Transverse colon (tissue), 4 donors: ENCODE results near the gene SZT2. TPM values are rescaled to one million over a fixed set of nuclear protein-coding genes. Genes with fewer than 3 reads are reported as not detected.

Experiments used
- DNase-seq: peaks from one replicate; pipeline ENCODE4 v3.0.0-alpha.2; 2019
- H3K27ac ChIP-seq, 4 donors: fragments of 200-600 bp; sonication (generic); 2 replicates each; pipeline ENCODE4 v1.5.1; 2016 to 2018; ENCODE audit warnings: inconsistent platforms in 4 of 4
- H3K27me3 ChIP-seq: fragments of 200-600 bp; sonication (generic); 2 replicates; pipeline ENCODE4 v1.5.1; 2017; ENCODE audit warnings: inconsistent platforms
- H3K36me3 ChIP-seq, 4 donors: fragments of 200-600 bp; sonication (generic); 2 replicates each; pipeline ENCODE4 v1.5.1; 2017 to 2019; ENCODE audit warnings: inconsistent platforms in 4 of 4
- H3K4me1 ChIP-seq, 4 donors: fragments of 200-600 bp; sonication (generic); 2 replicates each; pipeline ENCODE4 v1.5.1; 2017 to 2020; ENCODE audit warnings: inconsistent platforms in 4 of 4
- H3K4me3 ChIP-seq, 4 donors: fragments of 200-600 bp; sonication (generic); 1 replicate in 1 of 4; 2 replicates in 3 of 4; pipeline versions ENCODE4 v1.5.1 to v1.6.1; 2017 to 2019; ENCODE audit warnings: inconsistent platforms in 4 of 4
- H3K9me3 ChIP-seq, 2 donors: fragments of 200-600 bp; sonication (generic); 2 replicates each; pipeline ENCODE4 v1.5.1; 2017 to 2019; ENCODE audit warnings: inconsistent platforms in 2 of 2
- CTCF ChIP-seq, 5 experiments: fragments of 200-600 bp in 3 of 5; fragments of 450-650 bp in 2 of 5; sonication (generic) in 3 of 5; IDR thresholded peaks; 1 replicate in 2 of 5; 2 replicates in 3 of 5; pipeline ENCODE4 v1.5.1; 2016 to 2017; ENCODE audit warnings: antibody characterized with exemption in 5 of 5, inconsistent platforms in 3 of 5, mild to moderate bottlenecking in 2 of 5, moderate library complexity in 1 of 5
- EP300 ChIP-seq: sonication (generic); formaldehyde crosslinking; IDR thresholded peaks from one replicate; pipeline ENCODE4 v1.6.1; 2017; ENCODE audit warnings: antibody characterized with exemption, low read depth
- POLR2A ChIP-seq: fragments of 450-650 bp; IDR thresholded peaks from one replicate; pipeline ENCODE4 v1.6.1; 2016; ENCODE audit warnings: antibody characterized with exemption, mild to moderate bottlenecking, moderate library complexity
- POLR2AphosphoS5 ChIP-seq, 3 donors: sonication (generic); formaldehyde crosslinking; IDR thresholded peaks; one replicate each; pipeline ENCODE4 v1.6.1; 2016; ENCODE audit warnings: antibody characterized with exemption in 3 of 3
- WGBS, 2 donors: methylation state at CpG; one replicate each; pipeline ENCODE4 v1.1.5; 2018; ENCODE audit warnings: low coverage in 1 of 2; 5-methylcytosine and 5-hydroxymethylcytosine counted together
- in situ Hi-C, 4 donors: fragments of 200-750 bp; cut with MboI; loops; one replicate each; pipeline versions ENCODE4 v1.15.0 to v1.15.1; 2017; ENCODE audit warnings: low sequenced_read_pairs in 3 of 4, low pct_ligation_motif_present in 1 of 4, low pct_unique_long_range_greater_than_20kb in 1 of 4
- intact Hi-C: fragments of 100-400 bp; cut with DNase I; formaldehyde crosslinking; loops from one replicate; pipeline ENCODE4 v1.15.1; 2023; ENCODE audit warnings: low total_unique reads
- total RNA-seq, 4 donors: library from RNA; depleted of rRNA; stranded (reverse); fragments of >200 nt; gene quantifications; one replicate each; pipeline ENCODE4 v1.1.0, GENCODE V29; 2016

The SZT2 gene
- total RNA-seq, 4 donors from 2014 or later: 43.1 to 106 (median 82.2) TPM

DNA sequence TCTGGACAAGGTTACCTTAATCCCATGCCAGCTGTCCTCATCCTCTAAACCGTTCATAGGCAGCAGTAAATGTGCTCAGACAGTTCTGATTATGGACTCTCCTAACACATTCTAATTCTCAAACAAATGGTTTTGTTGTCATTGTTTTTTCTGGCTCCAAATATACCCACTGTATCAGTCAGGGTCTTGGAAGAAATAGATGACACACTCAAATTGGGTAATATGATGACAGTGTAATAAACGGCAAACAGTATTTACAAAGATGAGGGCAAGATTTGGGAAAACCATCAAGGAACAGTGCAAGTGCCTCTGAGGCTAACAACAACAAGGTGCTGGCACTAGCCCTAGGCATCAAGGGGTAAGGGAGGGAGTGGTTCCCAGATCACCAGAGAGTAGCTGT is 35.2 kb upstream of the SZT2 start:
- TF ChIP-seq EP300 (no peak), CTCF (IDR thresholded peaks at IDR 0.05) (no peak), POLR2A (no peak), POLR2AphosphoS5 (IDR thresholded peaks at IDR 0.05) (no peak)
- in situ Hi-C loops: no loop called here

DNA sequence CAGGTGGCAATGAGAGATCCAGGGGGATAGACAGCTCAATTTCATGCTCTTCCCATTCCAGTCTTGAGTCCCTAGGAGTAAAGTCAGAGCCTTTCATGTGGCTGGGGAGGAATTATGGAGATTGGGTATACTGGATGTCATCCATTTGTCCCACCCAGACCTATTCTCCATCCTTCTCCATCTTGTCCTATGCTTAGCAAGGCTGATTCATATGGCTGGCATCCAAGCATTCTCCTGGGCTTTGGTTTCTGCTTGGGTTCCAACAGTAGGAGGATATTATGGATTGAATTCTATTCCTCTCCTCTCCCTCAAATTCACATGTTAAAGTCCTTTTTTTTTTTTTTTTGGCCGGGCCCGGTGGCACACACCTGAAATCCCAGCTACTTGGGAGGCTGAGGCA is 34.8 kb upstream of the SZT2 start:
- Histone ChIP-seq H3K27me3 (no peaks in the 10 kb centered on the region), H3K27ac (no peak overlapping the region), H3K4me3 (no peak overlapping the region), H3K36me3 (no peaks in the 10 kb centered on the region), H3K4me1 (peaks cover 7 to 21% (median 18%) of the 10 kb centered on the region in 4 donors), H3K9me3 (no peaks in the 10 kb centered on the region)
- in situ Hi-C loops (no loop called here), intact Hi-C loops (no loop called here)
- no peak for DNase-seq
- 100% methylated on average over 2 of the region's 2 CpGs for WGBS, 2 donors
- no peak for TF ChIP-seq POLR2AphosphoS5 (IDR thresholded peaks at IDR 0.05)
- no peak for TF ChIP-seq CTCF (IDR thresholded peaks at IDR 0.05)
- TF ChIP-seq EP300: no peak
- TF ChIP-seq POLR2A: no peak

More for the DNA sequence above, 35.2 kb upstream of the SZT2 start:
- Histone ChIP-seq H3K27ac (no peak overlapping the region), H3K36me3 (no peaks in the 10 kb centered on the region), H3K4me1 (peaks cover 11 to 21% (median 20%) of the 10 kb centered on the region in 4 donors), H3K27me3 (no peaks in the 10 kb centered on the region), H3K4me3 (no peak overlapping the region), H3K9me3 (no peaks in the 10 kb centered on the region)
- intact Hi-C loops: no loop called here
- 83 to 100% methylated on average over 1 to 2 of the region's 2 CpGs for WGBS, 2 donors
- DNase-seq: no peak

DNA sequence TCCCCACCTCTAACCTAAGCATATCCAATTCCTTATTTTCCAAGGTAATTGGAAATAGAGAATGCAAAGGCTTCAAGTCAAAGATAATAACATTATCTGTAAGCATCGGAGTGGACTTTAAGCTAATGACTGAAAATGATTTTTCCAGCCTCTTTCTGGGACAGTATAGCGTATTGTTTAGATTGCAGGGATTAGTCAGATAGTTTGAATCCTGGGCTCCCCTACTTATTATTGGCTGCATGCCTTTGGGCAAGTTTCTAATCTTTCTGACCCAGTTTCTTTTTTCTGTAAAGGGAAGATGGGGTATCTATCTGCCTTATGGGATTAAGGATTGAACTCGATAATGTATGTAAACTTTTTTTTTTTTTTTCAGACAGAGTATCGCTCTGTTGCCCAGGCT is 32.4 kb upstream of the SZT2 start:
- no peaks in the 10 kb centered on the region for H3K36me3 ChIP-seq
- no peak for TF ChIP-seq EP300
- TF ChIP-seq CTCF (IDR thresholded peaks at IDR 0.05): no peak
- no peak for TF ChIP-seq POLR2AphosphoS5 (IDR thresholded peaks at IDR 0.05)
- TF ChIP-seq POLR2A: no peak
- 75 to 85% methylated on average over 3 to 4 of the region's 4 CpGs for WGBS, 2 donors
- no peaks in the 10 kb centered on the region for H3K27me3 ChIP-seq
- intact Hi-C loops: no loop called here
- H3K27ac ChIP-seq: peak overlapping the region; percentile 90 to 97 (median 92)
- H3K9me3 ChIP-seq: no peaks in the 10 kb centered on the region
- DNase-seq: no peak
- H3K4me1 ChIP-seq: peaks cover 4 to 29% (median 19%) of the 10 kb centered on the region in 4 donors
- H3K4me3 ChIP-seq: no peak overlapping the region
- in situ Hi-C loops: no loop called here

- in situ Hi-C loops: no loop called here
These were observed 31.5 kb upstream of the SZT2 start for GRCh38 chr1:43358121-43358745.

More at GRCh38 chr1:43358121-43358745, 31.5 kb upstream of the SZT2 start:
- Histone ChIP-seq H3K36me3 (peaks cover 0 to 2% (median 0%) of the 10 kb centered on the region in 4 donors), H3K9me3 (no peaks in the 10 kb centered on the region), H3K4me1 (peaks cover 4 to 29% (median 20%) of the 10 kb centered on the region in 4 donors), H3K27me3 (no peaks in the 10 kb centered on the region), H3K27ac (peak overlapping the region; percentile 90 to 97 (median 92)), H3K4me3 (peak overlapping the region; percentile 23 to 63 (median 51))
- TF ChIP-seq CTCF (IDR thresholded peaks at IDR 0.05): peak; percentile 4 to 69 (median 46)
- TF ChIP-seq POLR2A: peak; percentile 64
- TF ChIP-seq EP300: no peak
- peak in 2 of 3 donors; percentile 64 to 81 for TF ChIP-seq POLR2AphosphoS5 (IDR thresholded peaks at IDR 0.05)
- DNase-seq: peak; percentile 64
- intact Hi-C loops: no loop called here
- 0 to 1% methylated on average over 8 to 33 of the region's 33 CpGs for WGBS, 2 donors
